ENCODE measurements around the gene PDZD2. TPM values are rescaled to one million over a fixed set of nuclear protein-coding genes. Genes with fewer than 3 reads are reported as not detected.

The PDZD2 gene
- total RNA-seq, 2 experiments from 2014 or later = 0.04 to 0.14 TPM

DNA sequence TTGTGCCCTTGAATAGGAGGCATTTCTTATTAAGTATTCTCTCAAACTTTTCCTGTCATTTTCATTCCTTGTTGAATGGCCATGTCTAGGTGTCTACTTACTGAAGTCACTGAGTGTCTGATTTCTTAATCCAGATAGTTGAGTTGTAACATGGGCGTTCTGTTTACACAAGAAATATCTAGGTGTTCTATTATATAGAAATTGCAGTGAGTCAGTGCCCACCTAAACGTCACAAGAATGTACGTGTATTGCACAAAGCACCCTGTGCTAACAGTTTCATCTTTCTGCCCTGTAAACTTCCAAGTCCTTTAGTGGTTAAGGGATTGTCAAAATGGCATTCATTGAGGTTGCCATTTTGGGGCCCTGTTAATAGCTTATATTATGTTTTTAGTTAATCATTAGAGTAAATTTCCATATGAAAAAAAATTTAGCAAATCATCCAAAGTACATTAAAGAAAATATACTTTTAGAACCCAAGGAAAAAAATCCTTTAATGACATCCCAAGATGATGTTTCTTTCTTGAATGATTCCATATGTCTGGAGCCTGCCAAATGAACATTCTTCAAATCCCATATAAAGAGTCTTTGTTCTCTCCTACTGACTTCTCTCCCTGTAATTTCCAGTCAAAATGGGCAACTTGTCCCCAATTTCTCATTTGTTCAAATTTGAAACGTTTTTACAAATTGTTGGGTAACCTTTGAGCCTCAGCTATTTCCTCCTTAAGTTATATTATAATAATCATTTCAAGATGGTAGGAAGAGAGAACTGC is 421.0 kb downstream of the PDZD2 start:
- ChIA-PET POLR2A (no interaction called here), CTCF (interaction anchor here (0.6 kb wide), 1 partner anchor 15 kb away, joined by 3 read pairs; no protein-coding TSS in a partner anchor)
- no peaks in the 10 kb centered on the region for H3K27me3 Mint-ChIP-seq
- no peak overlapping the region for H3K4me3 Mint-ChIP-seq
- DNase-seq (no peak), ATAC-seq (no peak)
- intact Hi-C loops (cut with DNase I, micrococcal nuclease) = no loop called here
- H3K27ac Mint-ChIP-seq = no peak overlapping the region
- no peaks in the 10 kb centered on the region for H3K9me3 Mint-ChIP-seq (ENCODE audit: low read depth)
- H3K4me1 Mint-ChIP-seq = no peaks in the 10 kb centered on the region
- H3K36me3 Mint-ChIP-seq (ENCODE audit: low read depth) = peaks cover 3% of the 10 kb centered on the region

GRCh38 chr5:32061236-32061635 is 422.3 kb downstream of the PDZD2 start:
- ChIA-PET CTCF (interaction anchor here (0.7 to 1.3 kb wide), 2 partner anchors 23 to 334 kb away, joined by 3 to 4 read pairs; no protein-coding TSS in a partner anchor), POLR2A (no interaction called here)
- intact Hi-C loops (cut with DNase I, micrococcal nuclease) = no loop called here
- H3K4me1 Mint-ChIP-seq = no peaks in the 10 kb centered on the region
- no peaks in the 10 kb centered on the region for H3K27me3 Mint-ChIP-seq
- no peak for ATAC-seq
- peaks cover 3% of the 10 kb centered on the region for H3K36me3 Mint-ChIP-seq (ENCODE audit: low read depth)
- no peak for DNase-seq
- H3K4me3 Mint-ChIP-seq = no peak overlapping the region
- no peak overlapping the region for H3K27ac Mint-ChIP-seq
- no peaks in the 10 kb centered on the region for H3K9me3 Mint-ChIP-seq (ENCODE audit: low read depth)

GRCh38 chr5:32066448-32066847 is 427.5 kb downstream of the PDZD2 start:
- intact Hi-C loops (cut with DNase I, micrococcal nuclease) = no loop called here
- ATAC-seq (no peak), DNase-seq (no peak)
- no peaks in the 10 kb centered on the region for H3K36me3 Mint-ChIP-seq (ENCODE audit: low read depth)
- ChIA-PET POLR2A (interaction anchor here (0.7 kb wide), 1 partner anchor 239 kb away, joined by 4 read pairs; no protein-coding TSS in a partner anchor), CTCF (interaction anchor here (0.8 kb wide), 1 partner anchor 228 kb away, joined by 3 read pairs; no protein-coding TSS in a partner anchor)
- peaks cover 2% of the 10 kb centered on the region for H3K4me1 Mint-ChIP-seq
- no peak overlapping the region for H3K27ac Mint-ChIP-seq
- no peaks in the 10 kb centered on the region for H3K9me3 Mint-ChIP-seq (ENCODE audit: low read depth)
- no peak overlapping the region for H3K4me3 Mint-ChIP-seq
- no peaks in the 10 kb centered on the region for H3K27me3 Mint-ChIP-seq

DNA sequence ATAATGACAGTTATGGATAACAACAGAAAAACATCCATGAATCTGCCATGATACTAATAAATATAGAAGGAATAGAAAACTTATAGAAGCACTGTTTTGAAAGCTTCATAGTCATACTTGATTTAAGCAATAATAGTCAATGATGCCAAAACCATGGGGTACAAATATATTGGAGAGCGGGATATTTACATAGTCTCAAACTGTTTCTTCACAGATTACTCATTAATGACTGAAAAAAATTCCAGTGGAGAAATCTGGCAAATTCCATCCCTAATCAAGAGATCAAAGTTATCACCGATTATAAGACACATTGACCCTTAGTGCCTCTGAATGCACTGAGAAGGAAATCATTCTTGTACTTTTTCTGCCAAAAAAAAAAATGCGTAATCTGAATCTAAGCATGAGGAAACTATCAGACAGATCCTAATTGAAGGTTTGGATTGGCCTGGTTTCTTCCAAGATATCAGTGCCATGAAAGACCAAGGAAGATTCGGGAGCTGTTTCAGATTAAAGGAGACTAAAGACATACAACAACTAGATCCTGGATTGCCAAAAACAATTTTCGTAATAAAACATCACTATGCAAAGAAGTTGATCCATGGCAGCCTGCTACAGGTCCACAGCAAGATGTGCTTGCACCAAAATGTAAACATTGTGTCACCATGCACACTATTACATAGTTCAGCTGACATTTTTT is 429.0 kb downstream of the PDZD2 start:
- ChIA-PET POLR2A (interaction anchor here (0.6 kb wide), 1 partner anchor 524 kb away, joined by 5 read pairs; no protein-coding TSS in a partner anchor), CTCF (interaction anchor here (0.6 to 1.7 kb wide), 3 partner anchors 9 to 180 kb away, joined by 4 to 8 read pairs (median 5); no protein-coding TSS in a partner anchor)
- H3K9me3 Mint-ChIP-seq (ENCODE audit: low read depth) = no peaks in the 10 kb centered on the region
- no peak overlapping the region for H3K27ac Mint-ChIP-seq
- peaks cover 2% of the 10 kb centered on the region for H3K4me1 Mint-ChIP-seq
- H3K27me3 Mint-ChIP-seq = no peaks in the 10 kb centered on the region
- H3K4me3 Mint-ChIP-seq = no peak overlapping the region
- DNase-seq (no peak), ATAC-seq (no peak)
- intact Hi-C loops (cut with DNase I, micrococcal nuclease) = no loop called here
- H3K36me3 Mint-ChIP-seq (ENCODE audit: low read depth) = no peaks in the 10 kb centered on the region

DNA sequence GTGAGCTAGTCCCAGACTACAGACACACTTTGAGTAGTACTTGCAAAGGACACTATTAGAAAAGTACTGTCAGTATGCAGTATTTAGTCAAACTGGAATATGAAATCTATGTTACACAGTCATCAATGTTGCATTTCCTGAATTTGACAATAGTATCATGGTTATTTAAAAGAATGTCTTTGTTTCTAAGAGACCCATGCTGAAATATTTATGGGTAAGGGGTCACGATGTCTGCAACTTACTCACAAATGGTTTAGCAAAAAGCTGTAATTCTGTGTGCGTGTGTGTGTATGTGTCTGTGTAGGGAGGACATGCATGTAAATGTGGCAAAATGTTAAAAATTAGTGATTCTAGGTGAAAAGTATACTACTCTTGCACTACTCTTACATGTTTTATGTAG is 429.6 kb downstream of the PDZD2 start:
- H3K36me3 Mint-ChIP-seq (ENCODE audit: low read depth) = no peaks in the 10 kb centered on the region
- ATAC-seq (no peak), DNase-seq (no peak)
- H3K4me1 Mint-ChIP-seq = peaks cover 2% of the 10 kb centered on the region
- H3K27ac Mint-ChIP-seq = no peak overlapping the region
- H3K4me3 Mint-ChIP-seq = no peak overlapping the region
- H3K9me3 Mint-ChIP-seq (ENCODE audit: low read depth) = no peaks in the 10 kb centered on the region
- intact Hi-C loops (cut with DNase I, micrococcal nuclease) = no loop called here
- CTCF ChIA-PET = interaction anchor here (0.6 to 1.7 kb wide), 3 partner anchors 8 to 619 kb away, joined by 3 to 8 read pairs (median 4); no protein-coding TSS in a partner anchor
- no peaks in the 10 kb centered on the region for H3K27me3 Mint-ChIP-seq
- POLR2A ChIA-PET = interaction anchor here (0.6 kb wide), 1 partner anchor 525 kb away, joined by 5 read pairs; no protein-coding TSS in a partner anchor

DNA sequence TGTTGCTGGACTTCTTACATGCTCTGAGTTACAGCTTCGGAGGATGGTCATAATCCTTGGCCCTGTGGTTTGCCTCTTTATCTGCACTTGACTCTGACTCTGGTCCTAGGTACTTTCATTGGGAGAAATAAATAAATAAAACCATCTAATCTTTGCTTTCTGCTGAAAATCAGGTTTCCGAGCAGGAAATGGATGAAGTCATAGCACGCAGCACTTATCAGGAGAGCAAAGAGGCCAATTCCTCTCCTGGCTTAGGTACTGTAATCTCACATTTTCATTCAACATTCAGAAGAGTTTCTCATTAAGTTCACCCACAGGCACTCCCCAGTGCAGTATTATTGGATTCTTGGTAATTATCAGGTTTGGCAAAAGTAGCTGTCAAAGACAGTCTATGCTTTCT is 430.5 kb downstream of the PDZD2 start:
- DNase-seq (no peak), ATAC-seq (no peak)
- intact Hi-C loops (cut with DNase I, micrococcal nuclease) = no loop called here
- CTCF ChIA-PET = no interaction called here
- POLR2A ChIA-PET = no interaction called here
- Mint-ChIP-seq H3K27ac (no peak overlapping the region), H3K4me1 (peaks cover 2% of the 10 kb centered on the region), H3K27me3 (no peaks in the 10 kb centered on the region), H3K4me3 (no peak overlapping the region), H3K36me3 (ENCODE audit: low read depth) (no peaks in the 10 kb centered on the region), H3K9me3 (ENCODE audit: low read depth) (no peaks in the 10 kb centered on the region)

- H3K9me3 Mint-ChIP-seq (ENCODE audit: low read depth) = no peaks in the 10 kb centered on the region
- DNase-seq (no peak), ATAC-seq (no peak)
- ChIA-PET POLR2A (no interaction called here), CTCF (no interaction called here)
- H3K4me3 Mint-ChIP-seq = no peak overlapping the region
- H3K27me3 Mint-ChIP-seq = no peaks in the 10 kb centered on the region
- no peaks in the 10 kb centered on the region for H3K36me3 Mint-ChIP-seq (ENCODE audit: low read depth)
- H3K4me1 Mint-ChIP-seq = peaks cover 2% of the 10 kb centered on the region
- no peak overlapping the region for H3K27ac Mint-ChIP-seq
- intact Hi-C loops (cut with DNase I, micrococcal nuclease) = loop anchor here in 1 of 2 experiments (10.0 kb wide), 1 partner anchor 147 kb away; no protein-coding TSS in a partner anchor
Measured at GRCh38 chr5:32071351-32071944, 432.5 kb downstream of the PDZD2 start.

GRCh38 chr5:32072054-32072453 is 433.1 kb downstream of the PDZD2 start:
- ATAC-seq (no peak), DNase-seq (no peak)
- Mint-ChIP-seq H3K36me3 (ENCODE audit: low read depth) (no peaks in the 10 kb centered on the region), H3K9me3 (ENCODE audit: low read depth) (no peaks in the 10 kb centered on the region), H3K27ac (no peak overlapping the region), H3K27me3 (no peaks in the 10 kb centered on the region), H3K4me1 (peaks cover 2% of the 10 kb centered on the region), H3K4me3 (no peak overlapping the region)
- intact Hi-C loops (cut with DNase I, micrococcal nuclease) = loop anchor here in 1 of 2 experiments (10.0 kb wide), 1 partner anchor 147 kb away; no protein-coding TSS in a partner anchor
- CTCF ChIA-PET = no interaction called here
- POLR2A ChIA-PET = no interaction called here

GRCh38 chr5:32074401-32074800 is 435.5 kb downstream of the PDZD2 start:
- CTCF ChIA-PET = interaction anchor here (0.6 to 1.2 kb wide), 4 partner anchors 14 to 249 kb away, joined by 3 read pairs; no protein-coding TSS in a partner anchor
- DNase-seq (peak; percentile 15), ATAC-seq (no peak)
- H3K36me3 Mint-ChIP-seq (ENCODE audit: low read depth) = no peaks in the 10 kb centered on the region
- H3K27ac Mint-ChIP-seq = no peak overlapping the region
- H3K4me3 Mint-ChIP-seq = no peak overlapping the region
- no peaks in the 10 kb centered on the region for H3K27me3 Mint-ChIP-seq
- peaks cover 2% of the 10 kb centered on the region for H3K4me1 Mint-ChIP-seq
- intact Hi-C loops (cut with DNase I, micrococcal nuclease) = loop anchor here in 1 of 2 experiments (10.0 kb wide), 1 partner anchor 150 kb away; no protein-coding TSS in a partner anchor
- POLR2A ChIA-PET = no interaction called here
- no peaks in the 10 kb centered on the region for H3K9me3 Mint-ChIP-seq (ENCODE audit: low read depth)

DNA sequence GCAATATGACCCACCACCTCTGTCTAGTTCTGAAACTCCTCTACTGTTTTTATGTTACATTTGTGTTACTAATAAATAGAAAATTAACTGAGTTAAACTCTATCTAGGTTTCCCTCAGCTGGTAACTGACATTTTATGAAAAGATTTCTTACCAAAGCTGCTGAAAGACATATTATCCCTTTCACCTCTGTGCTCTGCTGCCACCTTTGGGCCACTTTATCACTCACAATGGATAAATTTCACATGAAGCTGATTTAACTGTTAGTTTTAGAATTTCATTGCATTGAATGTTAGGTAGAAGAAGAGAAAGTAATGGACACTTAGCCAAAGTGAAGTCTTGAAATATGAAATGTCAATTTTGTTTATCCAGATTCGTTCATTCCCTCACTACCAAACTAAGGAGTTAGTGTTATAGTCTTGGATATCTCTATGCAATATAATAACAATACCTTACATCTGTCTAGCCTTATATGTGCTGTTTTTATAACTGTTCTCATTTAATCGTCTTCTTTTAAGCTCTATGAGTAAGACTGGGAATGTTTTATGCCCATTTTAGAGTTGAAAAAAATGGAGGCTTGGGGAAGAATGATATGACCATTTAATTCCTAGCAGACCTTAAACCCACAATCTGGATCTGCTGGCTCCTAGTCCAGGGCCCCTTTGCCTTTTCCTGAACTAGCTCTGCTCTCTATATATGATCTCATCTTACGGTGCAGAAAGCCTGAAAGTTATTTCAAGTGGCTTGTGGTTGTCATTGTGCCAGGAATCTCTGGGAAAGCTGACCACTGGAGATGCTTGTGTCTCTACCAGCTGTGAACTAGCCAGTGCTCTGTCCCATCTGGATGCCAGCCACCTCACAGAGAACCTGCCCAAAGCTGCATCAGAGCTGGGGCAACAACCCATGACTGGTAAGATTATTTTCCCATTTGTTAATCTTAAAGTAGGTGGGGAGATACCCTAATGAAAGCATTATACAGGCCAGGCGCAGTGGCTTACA is 438.1 kb downstream of the PDZD2 start:
- H3K27ac Mint-ChIP-seq = no peak overlapping the region
- no peaks in the 10 kb centered on the region for H3K9me3 Mint-ChIP-seq (ENCODE audit: low read depth)
- ChIA-PET POLR2A (no interaction called here), CTCF (interaction anchor here (0.5 to 2.8 kb wide), 35 partner anchors 9 to 503 kb away, joined by 3 to 30 read pairs (median 3); no protein-coding TSS in a partner anchor)
- no peaks in the 10 kb centered on the region for H3K4me1 Mint-ChIP-seq
- intact Hi-C loops (cut with DNase I, micrococcal nuclease) = loop anchor here (1.0 to 10.0 kb wide), 5 partner anchors 40 to 496 kb away; no protein-coding TSS in a partner anchor
- DNase-seq (peak; percentile 71), ATAC-seq (peak; percentile 49)
- no peaks in the 10 kb centered on the region for H3K36me3 Mint-ChIP-seq (ENCODE audit: low read depth)
- H3K27me3 Mint-ChIP-seq = no peaks in the 10 kb centered on the region
- no peak overlapping the region for H3K4me3 Mint-ChIP-seq
